ELF-1 (cell line): ENCODE results near the gene RPS15A.
"Not testable (repeated sequence)": the region's sequence is repeated elsewhere in the genome, so short reads cannot be mapped to it uniquely, and the experiment has no call there.

Experiments used
- DNase-seq: peaks from one replicate; pipeline ENCODE4 v3.0.0-alpha.2; 2016; ENCODE audit warnings: low read depth, low spot score

RPS15A gene

DNA sequence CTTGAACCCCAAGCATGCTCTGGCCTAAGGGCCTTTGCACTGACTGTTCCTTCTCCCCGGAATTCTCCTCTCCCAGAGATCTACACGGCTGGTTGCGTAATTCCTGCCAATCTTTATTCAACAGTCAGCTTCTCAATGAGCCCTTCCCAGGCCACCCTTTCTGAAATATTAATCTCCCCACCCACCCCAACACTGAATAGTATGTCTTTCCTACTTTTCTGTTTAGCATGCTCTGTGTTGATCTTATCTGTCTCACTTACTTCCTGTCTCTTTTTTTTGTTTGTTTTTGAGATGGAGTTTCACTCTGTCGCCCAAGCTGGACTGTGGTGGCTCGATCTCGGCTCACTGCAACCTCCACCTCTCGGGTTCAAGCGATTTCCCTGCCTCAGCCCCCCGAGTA lies 33.5 kb downstream of the RPS15A start:
- not testable (repeated sequence) for DNase-seq

- not testable (repeated sequence) for DNase-seq
Measured at GRCh38 chr16:18742870-18743269, 47.3 kb downstream of the RPS15A start.

- not testable (repeated sequence) for DNase-seq
Measured at GRCh38 chr16:18740027-18740426, 50.1 kb downstream of the RPS15A start.

DNA sequence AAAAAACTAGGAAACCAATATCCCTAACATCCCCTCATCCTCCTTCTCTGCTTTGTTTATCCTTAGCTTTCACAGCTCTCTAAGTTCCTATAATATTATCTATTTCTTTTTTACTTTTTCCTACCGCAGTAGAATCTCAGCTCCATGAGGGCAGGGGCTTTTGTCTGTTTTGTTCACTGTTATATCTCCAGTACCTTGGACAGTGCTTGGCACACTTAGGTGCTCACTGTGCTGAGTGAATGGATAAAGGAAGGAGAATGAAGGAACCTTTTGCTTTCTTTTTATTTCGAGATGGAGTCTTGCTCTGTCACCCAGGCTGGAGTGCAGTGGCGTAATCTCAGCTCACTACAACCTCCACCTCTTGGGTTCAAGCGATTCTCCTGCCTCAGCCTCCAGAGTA lies 51.4 kb downstream of the RPS15A start:
- DNase-seq = not testable (repeated sequence)

GRCh38 chr16:18734279-18734678 lies 55.9 kb downstream of the RPS15A start:
- not testable (repeated sequence) for DNase-seq
